H9 (cell line): ENCODE measurements around the gene SYNE2. TPM values are rescaled to one million over a fixed set of nuclear protein-coding genes. Genes with fewer than 3 reads are reported as not detected.

Source experiments
- DNase-seq: peaks from one replicate; pipeline ENCODE4 v3.0.0-alpha.2; 2017
- H2AFZ ChIP-seq: one replicate; pipeline ENCODE4 v1.6.1; 2013; ENCODE audit warnings: mild to moderate bottlenecking, low read length, control low read depth, moderate library complexity
- H2AK5ac ChIP-seq: 2 replicates; pipeline ENCODE4 v1.6.1; 2013; ENCODE audit warnings: low read length, control low read depth, mixed read lengths; ENCODE audit not compliant: insufficient read length
- H2BK120ac ChIP-seq: one replicate; pipeline ENCODE4 v1.6.1; 2013; ENCODE audit warnings: low read depth, mild to moderate bottlenecking, low read length, control low read depth, inconsistent platforms; ENCODE audit not compliant: poor library complexity, severe bottlenecking
- H2BK12ac ChIP-seq: 2 replicates; pipeline ENCODE4 v1.6.1; 2013; ENCODE audit warnings: low read length, control low read depth, mixed read lengths, low read depth; ENCODE audit not compliant: insufficient read length
- H2BK15ac ChIP-seq: 2 replicates; pipeline ENCODE4 v1.6.1; 2013; ENCODE audit warnings: low read depth, low read length, control low read depth
- H2BK20ac ChIP-seq: one replicate; pipeline ENCODE4 v1.6.1; 2013; ENCODE audit warnings: low read depth, mild to moderate bottlenecking, low read length, control low read depth, inconsistent platforms; ENCODE audit not compliant: poor library complexity, severe bottlenecking
- H2BK5ac ChIP-seq: 2 replicates; pipeline ENCODE4 v1.6.1; 2013; ENCODE audit warnings: low read length, control low read depth, mixed read lengths; ENCODE audit not compliant: insufficient read length
- H3K14ac ChIP-seq: 2 replicates; pipeline ENCODE4 v1.6.1; 2013; ENCODE audit warnings: low read length, control low read depth; ENCODE audit not compliant: insufficient read depth
- H3K18ac ChIP-seq: 2 replicates; pipeline ENCODE4 v1.6.1; 2013; ENCODE audit warnings: low read depth, mild to moderate bottlenecking, mixed read lengths, low read length, control low read depth; ENCODE audit not compliant: insufficient read length
- H3K23ac ChIP-seq: 2 replicates; pipeline ENCODE4 v1.6.1; 2013; ENCODE audit warnings: low read length, control low read depth, mixed read lengths, low read depth; ENCODE audit not compliant: insufficient read length
- H3K23me2 ChIP-seq: 2 replicates; pipeline ENCODE4 v1.6.1; 2013; ENCODE audit warnings: low read depth, mild to moderate bottlenecking, mixed read lengths, low read length, control low read depth; ENCODE audit not compliant: insufficient read length, poor library complexity, severe bottlenecking
- H3K27ac ChIP-seq: 2 replicates; pipeline ENCODE4 v1.5.1; 2013; ENCODE audit warnings: low read length, control low read depth, mixed read lengths, low read depth; ENCODE audit not compliant: insufficient read length
- H3K27me3 ChIP-seq: 2 replicates; pipeline ENCODE4 v1.6.1; 2013; ENCODE audit warnings: low read length, control low read depth, inconsistent platforms; ENCODE audit not compliant: insufficient read depth
- H3K4ac ChIP-seq: 2 replicates; pipeline ENCODE4 v1.6.1; 2013; ENCODE audit warnings: low read depth, mild to moderate bottlenecking, control low read depth, inconsistent platforms, low read length, moderate library complexity
- H3K4me1 ChIP-seq: 2 replicates; pipeline ENCODE4 v1.6.1; 2013; ENCODE audit warnings: low read length, control low read depth, inconsistent platforms; ENCODE audit not compliant: insufficient read depth
- H3K4me2 ChIP-seq: 2 replicates; pipeline ENCODE4 v1.6.1; 2013; ENCODE audit warnings: low read length, control low read depth, mixed read lengths; ENCODE audit not compliant: insufficient read length, insufficient read depth
- H3K56ac ChIP-seq: 2 replicates; pipeline ENCODE4 v1.6.1; 2013; ENCODE audit warnings: low read depth, mild to moderate bottlenecking, mixed read lengths, low read length, control low read depth; ENCODE audit not compliant: insufficient read length
- H3K79me1 ChIP-seq: 2 replicates; pipeline ENCODE4 v1.6.1; 2013; ENCODE audit warnings: low read depth, mild to moderate bottlenecking, moderate library complexity, low read length, control low read depth, inconsistent platforms; ENCODE audit not compliant: insufficient read depth, poor library complexity, severe bottlenecking
- H3K79me2 ChIP-seq: 2 replicates; pipeline ENCODE4 v1.6.1; 2013; ENCODE audit warnings: low read length, control low read depth, inconsistent platforms; ENCODE audit not compliant: insufficient read depth
- H3K9ac ChIP-seq: 2 replicates; pipeline ENCODE4 v1.6.1; 2013; ENCODE audit warnings: low read length, control low read depth, mixed read lengths; ENCODE audit not compliant: insufficient read length; ENCODE audit errors: extremely low read depth
- H3K9me3 ChIP-seq: one replicate; pipeline ENCODE4 v1.6.1; 2013; ENCODE audit warnings: low read depth, low read length, inconsistent platforms; ENCODE audit not compliant: control insufficient read depth
- H3T11ph ChIP-seq: one replicate; pipeline ENCODE4 v1.6.1; 2013; ENCODE audit warnings: mild to moderate bottlenecking, low read length, control low read depth, inconsistent platforms
- H4K20me1 ChIP-seq: one replicate; pipeline ENCODE4 v1.6.1; 2013; ENCODE audit not compliant: control insufficient read depth, insufficient read length, insufficient read depth
- H4K5ac ChIP-seq: 2 replicates; pipeline ENCODE4 v1.6.1; 2013; ENCODE audit warnings: low read depth, mild to moderate bottlenecking, mixed read lengths, low read length, control low read depth; ENCODE audit not compliant: insufficient read length
- H4K8ac ChIP-seq: replicated peaks from 2 replicates; pipeline ENCODE4 v1.6.1; 2013; ENCODE audit warnings: low read length, control low read depth, mixed read lengths, low read depth; ENCODE audit not compliant: insufficient read length
- H4K91ac ChIP-seq: 2 replicates; pipeline ENCODE4 v1.6.1; 2013; ENCODE audit warnings: low read depth, mild to moderate bottlenecking, moderate library complexity, mixed read lengths, low read length, control low read depth; ENCODE audit not compliant: insufficient read length
- H3K27ac Mint-ChIP-seq, 3 experiments: 2 replicates in 2 of 3; 3 replicates in 1 of 3; pipeline ENCODE4 v1.8.0; 2020 to 2021; ENCODE audit warnings: mixed read lengths in 3 of 3, mild to moderate bottlenecking in 1 of 3, moderate library complexity in 1 of 3
- H3K27me3 Mint-ChIP-seq: 2 replicates; pipeline ENCODE4 v1.8.0; 2021; ENCODE audit warnings: low read depth, mild to moderate bottlenecking, moderate library complexity, mixed read lengths
- H3K36me3 Mint-ChIP-seq, 3 experiments: 2 replicates in 2 of 3; 3 replicates in 1 of 3; pipeline ENCODE4 v1.8.0; 2020 to 2021; ENCODE audit warnings: low read depth in 3 of 3, mixed read lengths in 3 of 3; ENCODE audit not compliant: insufficient read depth in 1 of 3
- H3K4me1 Mint-ChIP-seq, 2 experiments: 2 replicates each; pipeline ENCODE4 v1.8.0; 2020; ENCODE audit warnings: mixed read lengths in 2 of 2
- H3K4me3 Mint-ChIP-seq, 2 experiments: 2 replicates in 1 of 2; 3 replicates in 1 of 2; pipeline ENCODE4 v1.8.0; 2020 to 2021; ENCODE audit warnings: mild to moderate bottlenecking in 2 of 2, mixed read lengths in 2 of 2, moderate library complexity in 1 of 2
- H3K9me3 Mint-ChIP-seq, 2 experiments: 2 replicates in 1 of 2; 3 replicates in 1 of 2; pipeline ENCODE4 v1.8.0; 2020; ENCODE audit warnings: mild to moderate bottlenecking in 2 of 2, mixed read lengths in 2 of 2, moderate library complexity in 1 of 2
- WGBS: extraction: QIAGEN DNeasy Blood & Tissue Kit; methylation state at CpG from one replicate; pipeline ENCODE4 v1.1.7; 2013; ENCODE audit warnings: missing lambda C conversion rate, low lambda C conversion rate, mixed read lengths; ENCODE audit not compliant: insufficient read length; ENCODE audit errors: extremely low coverage; 5-methylcytosine and 5-hydroxymethylcytosine counted together
- total RNA-seq: library from RNA; stranded (reverse); gene quantifications from 2 replicates; pipeline ENCODE4 v1.2.1, GENCODE V29; 2021
- TF ChIP-seq, protein P1 (sequence below): fragments of 200-600 bp; sonication (generic); conservative IDR thresholded peaks from 3 replicates; pipeline ENCODE4 v1.8.0; 2021; ENCODE audit warnings: antibody characterized with exemption, mild to moderate bottlenecking

SYNE2 gene
- total RNA-seq, 1 experiment from 2014 or later = 43.3 TPM

DNA sequence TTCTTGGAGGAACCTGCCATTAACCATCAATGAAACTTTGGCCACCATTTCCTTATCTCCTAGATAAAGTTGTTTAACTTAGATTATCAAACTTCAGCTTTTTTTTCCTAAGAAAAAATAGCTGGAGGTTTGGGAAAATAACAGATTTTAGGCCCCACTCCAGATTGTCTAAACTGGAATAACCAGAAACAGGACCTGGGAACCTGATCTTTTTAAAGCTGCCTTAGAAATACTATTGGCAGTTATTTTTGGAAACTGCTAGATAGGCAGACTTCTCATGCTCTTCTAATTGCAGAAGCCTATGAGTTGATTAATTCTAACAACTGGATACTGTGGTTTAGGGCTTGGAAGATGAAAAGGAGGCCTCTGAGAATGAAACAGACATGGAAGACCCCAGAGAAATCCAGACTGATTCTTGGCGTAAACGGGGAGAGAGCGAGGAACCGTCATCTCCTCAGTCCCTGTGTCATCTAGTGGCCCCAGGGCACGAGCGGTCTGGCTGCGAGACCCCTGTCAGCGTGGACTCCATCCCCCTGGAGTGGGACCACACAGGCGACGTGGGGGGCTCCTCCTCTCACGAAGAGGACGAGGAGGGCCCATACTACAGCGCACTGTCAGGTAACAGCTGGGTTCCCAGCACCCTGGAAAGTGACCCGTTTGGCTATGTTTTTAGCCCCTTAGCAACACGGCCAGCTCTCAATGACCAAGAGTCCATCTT is 361.2 kb downstream of the SYNE2 start:
- no peaks in the 10 kb centered on the region for H3K9me3 ChIP-seq
- H2BK5ac ChIP-seq = no peak overlapping the region
- Mint-ChIP-seq H3K9me3 (no peaks in the 10 kb centered on the region), H3K4me1 (no peaks in the 10 kb centered on the region), H3K4me3 (no peak overlapping the region), H3K36me3 (peaks cover 60 to 91% (median 85%) of the 10 kb centered on the region in 3 experiments; a peak in 6 of 7 replicates), H3K27me3 (no peaks in the 10 kb centered on the region; the same call in 1 of the 2 replicates), H3K27ac (no peak overlapping the region)
- H3K4ac ChIP-seq = no peak overlapping the region
- no peak overlapping the region for H4K8ac ChIP-seq
- H2BK120ac ChIP-seq = no peak overlapping the region
- no peaks in the 10 kb centered on the region for H3K79me2 ChIP-seq
- no peak overlapping the region for H3T11ph ChIP-seq
- H2BK12ac ChIP-seq = no peak overlapping the region
- no peak overlapping the region for H3K27ac ChIP-seq
- H2AFZ ChIP-seq = no peak overlapping the region
- H4K20me1 ChIP-seq = no peaks in the 10 kb centered on the region
- H3K27me3 ChIP-seq = no peaks in the 10 kb centered on the region
- no peak overlapping the region for H2BK20ac ChIP-seq
- no peak overlapping the region for H3K14ac ChIP-seq
- H3K4me1 ChIP-seq = no peaks in the 10 kb centered on the region
- DNase-seq = no peak
- H4K5ac ChIP-seq = no peak overlapping the region
- H4K91ac ChIP-seq = no peak overlapping the region
- H3K18ac ChIP-seq = no peak overlapping the region
- TF ChIP-seq, protein P1, sequence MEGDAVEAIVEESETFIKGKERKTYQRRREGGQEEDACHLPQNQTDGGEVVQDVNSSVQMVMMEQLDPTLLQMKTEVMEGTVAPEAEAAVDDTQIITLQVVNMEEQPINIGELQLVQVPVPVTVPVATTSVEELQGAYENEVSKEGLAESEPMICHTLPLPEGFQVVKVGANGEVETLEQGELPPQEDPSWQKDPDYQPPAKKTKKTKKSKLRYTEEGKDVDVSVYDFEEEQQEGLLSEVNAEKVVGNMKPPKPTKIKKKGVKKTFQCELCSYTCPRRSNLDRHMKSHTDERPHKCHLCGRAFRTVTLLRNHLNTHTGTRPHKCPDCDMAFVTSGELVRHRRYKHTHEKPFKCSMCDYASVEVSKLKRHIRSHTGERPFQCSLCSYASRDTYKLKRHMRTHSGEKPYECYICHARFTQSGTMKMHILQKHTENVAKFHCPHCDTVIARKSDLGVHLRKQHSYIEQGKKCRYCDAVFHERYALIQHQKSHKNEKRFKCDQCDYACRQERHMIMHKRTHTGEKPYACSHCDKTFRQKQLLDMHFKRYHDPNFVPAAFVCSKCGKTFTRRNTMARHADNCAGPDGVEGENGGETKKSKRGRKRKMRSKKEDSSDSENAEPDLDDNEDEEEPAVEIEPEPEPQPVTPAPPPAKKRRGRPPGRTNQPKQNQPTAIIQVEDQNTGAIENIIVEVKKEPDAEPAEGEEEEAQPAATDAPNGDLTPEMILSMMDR = no peak
- no peak overlapping the region for H3K4me2 ChIP-seq
- no peaks in the 10 kb centered on the region for H3K23me2 ChIP-seq
- no peak overlapping the region for H2BK15ac ChIP-seq
- H2AK5ac ChIP-seq = no peak overlapping the region
- no peak overlapping the region for H3K23ac ChIP-seq
- H3K9ac ChIP-seq = no peak overlapping the region
- no CpG with 5 or more reads among the region's 15 CpGs for WGBS
- no peaks in the 10 kb centered on the region for H3K79me1 ChIP-seq
- no peak overlapping the region for H3K56ac ChIP-seq
